ENCODE results near the gene RAD51B. TPM values are rescaled to one million over a fixed set of nuclear protein-coding genes. Genes with fewer than 3 reads are reported as not detected.

The RAD51B gene
- total and polyA plus RNA-seq, 4 experiments from 2014 or later = 22.0 to 35.7 (median 31.4) TPM

- no peak overlapping the region for H3K4me3 Mint-ChIP-seq
- peaks cover 0 to 4% (median 0%) of the 10 kb centered on the region in 4 donors for H3K4me1 Mint-ChIP-seq
- Histone ChIP-seq H3K4me3 (ENCODE audit: low read length in 2 of 2) (no peak overlapping the region), H3K4me1 (ENCODE audit: insufficient read depth, low read length) (no peaks in the 10 kb centered on the region), H3K9me3 (ENCODE audit: control insufficient read depth in 1 of 2, low read length in 2 of 2) (no peaks in the 10 kb centered on the region), H3K36me3 (ENCODE audit: insufficient read depth, low read length) (no peaks in the 10 kb centered on the region), H3K27me3 (ENCODE audit: insufficient read depth, low read length) (no peaks in the 10 kb centered on the region), H3K27ac (ENCODE audit: low read depth, low read length) (no peak overlapping the region)
- ChIA-PET CTCF (ENCODE audit: partially characterized antibody) (interaction anchor here (0.7 kb wide), 1 partner anchor 342 kb away, joined by 4 read pairs; no protein-coding TSS in a partner anchor), POLR2A (ENCODE audit: partially characterized antibody) (no interaction called here)
- intact Hi-C loops (cut with micrococcal nuclease) = no loop called here
- no peak for DNase-seq
- H3K27me3 Mint-ChIP-seq = no peaks in the 10 kb centered on the region
- H3K27ac Mint-ChIP-seq = no peak overlapping the region
- peaks cover 0 to 4% of the 10 kb centered on the region in 2 donors for H3K36me3 Mint-ChIP-seq
- no peaks in the 10 kb centered on the region for H3K9me3 Mint-ChIP-seq
These were observed 628.1 kb downstream of the RAD51B start for GRCh38 chr14:68447581-68448251.

- no peak overlapping the region for H3K4me3 ChIP-seq (ENCODE audit: low read length in 2 of 2)
- H3K36me3 ChIP-seq (ENCODE audit: insufficient read depth, low read length) = no peaks in the 10 kb centered on the region
- ChIA-PET CTCF (ENCODE audit: partially characterized antibody) (interaction anchor here (0.7 kb wide), 1 partner anchor 341 kb away, joined by 4 read pairs; no protein-coding TSS in a partner anchor), POLR2A (ENCODE audit: partially characterized antibody) (no interaction called here)
- no peak overlapping the region for H3K27ac ChIP-seq (ENCODE audit: low read depth, low read length)
- no peaks in the 10 kb centered on the region for H3K27me3 ChIP-seq (ENCODE audit: insufficient read depth, low read length)
- Mint-ChIP-seq H3K27me3 (no peaks in the 10 kb centered on the region), H3K36me3 (peaks cover 4 to 7% of the 10 kb centered on the region in 2 donors), H3K27ac (no peak overlapping the region), H3K9me3 (peaks cover 0 to 3% (median 0%) of the 10 kb centered on the region in 8 donors), H3K4me3 (no peak overlapping the region), H3K4me1 (peaks cover 0 to 4% (median 2%) of the 10 kb centered on the region in 4 donors)
- H3K9me3 ChIP-seq (ENCODE audit: control insufficient read depth in 1 of 2, low read length in 2 of 2) = no peaks in the 10 kb centered on the region
- no peak for DNase-seq
- intact Hi-C loops (cut with micrococcal nuclease) = no loop called here
- H3K4me1 ChIP-seq (ENCODE audit: insufficient read depth, low read length) = no peaks in the 10 kb centered on the region
These were observed 628.8 kb downstream of the RAD51B start for GRCh38 chr14:68448252-68448902.

GRCh38 chr14:68449561-68450181 is 630.1 kb downstream of the RAD51B start:
- ChIA-PET CTCF (ENCODE audit: partially characterized antibody) (interaction anchor here (0.6 to 0.7 kb wide), 2 partner anchors 422 to 484 kb away, joined by 3 read pairs; no protein-coding TSS in a partner anchor), POLR2A (ENCODE audit: partially characterized antibody) (no interaction called here)
- intact Hi-C loops (cut with micrococcal nuclease) = no loop called here
- no peaks in the 10 kb centered on the region for H3K9me3 ChIP-seq (ENCODE audit: control insufficient read depth in 1 of 2, low read length in 2 of 2)
- peaks cover 0 to 11% (median 2%) of the 10 kb centered on the region in 4 donors for H3K4me1 Mint-ChIP-seq
- no peaks in the 10 kb centered on the region for H3K27me3 Mint-ChIP-seq
- peak overlapping the region in 3 of 7 donors; percentile 4 to 60 (median 23) for H3K27ac Mint-ChIP-seq
- H3K4me1 ChIP-seq (ENCODE audit: insufficient read depth, low read length) = no peaks in the 10 kb centered on the region
- H3K27ac ChIP-seq (ENCODE audit: low read depth, low read length) = no peak overlapping the region
- H3K36me3 ChIP-seq (ENCODE audit: insufficient read depth, low read length) = no peaks in the 10 kb centered on the region
- peaks cover 2 to 10% (median 5%) of the 10 kb centered on the region in 8 donors for H3K9me3 Mint-ChIP-seq
- H3K36me3 Mint-ChIP-seq = peaks cover 6 to 7% of the 10 kb centered on the region in 2 donors
- no peaks in the 10 kb centered on the region for H3K27me3 ChIP-seq (ENCODE audit: insufficient read depth, low read length)
- no peak overlapping the region for H3K4me3 Mint-ChIP-seq
- no peak overlapping the region for H3K4me3 ChIP-seq (ENCODE audit: low read length in 2 of 2)
- DNase-seq = no peak

- no peaks in the 10 kb centered on the region for H3K27me3 Mint-ChIP-seq
- no peak overlapping the region for H3K27ac Mint-ChIP-seq
- peaks cover 0 to 11% (median 2%) of the 10 kb centered on the region in 4 donors for H3K4me1 Mint-ChIP-seq
- no peak overlapping the region for H3K4me3 Mint-ChIP-seq
- POLR2A ChIA-PET (ENCODE audit: partially characterized antibody) = no interaction called here
- Histone ChIP-seq H3K9me3 (ENCODE audit: control insufficient read depth in 1 of 2, low read length in 2 of 2) (no peaks in the 10 kb centered on the region), H3K27ac (ENCODE audit: low read depth, low read length) (no peak overlapping the region), H3K4me1 (ENCODE audit: insufficient read depth, low read length) (no peaks in the 10 kb centered on the region), H3K4me3 (ENCODE audit: low read length in 2 of 2) (no peak overlapping the region), H3K27me3 (ENCODE audit: insufficient read depth, low read length) (no peaks in the 10 kb centered on the region), H3K36me3 (ENCODE audit: insufficient read depth, low read length) (no peaks in the 10 kb centered on the region)
- peaks cover 6 to 7% of the 10 kb centered on the region in 2 donors for H3K36me3 Mint-ChIP-seq
- intact Hi-C loops (cut with micrococcal nuclease) = no loop called here
- CTCF ChIA-PET (ENCODE audit: partially characterized antibody) = interaction anchor here (1.3 kb wide), 1 partner anchor 11 kb away, joined by 3 read pairs; no protein-coding TSS in a partner anchor
- DNase-seq = no peak
- H3K9me3 Mint-ChIP-seq = peaks cover 2 to 17% (median 11%) of the 10 kb centered on the region in 8 donors
These were observed 631.0 kb downstream of the RAD51B start for GRCh38 chr14:68450391-68451120.

- POLR2A ChIA-PET (ENCODE audit: partially characterized antibody) = no interaction called here
These were observed 632.3 kb downstream of the RAD51B start for GRCh38 chr14:68451696-68452373.

GRCh38 chr14:68458253-68458652 is 638.7 kb downstream of the RAD51B start:
- Histone ChIP-seq H3K9me3 (ENCODE audit: control insufficient read depth in 1 of 2, low read length in 2 of 2) (no peaks in the 10 kb centered on the region), H3K27me3 (ENCODE audit: insufficient read depth, low read length) (no peaks in the 10 kb centered on the region), H3K4me3 (ENCODE audit: low read length in 2 of 2) (no peak overlapping the region), H3K36me3 (ENCODE audit: insufficient read depth, low read length) (no peaks in the 10 kb centered on the region), H3K27ac (ENCODE audit: low read depth, low read length) (no peak overlapping the region), H3K4me1 (ENCODE audit: insufficient read depth, low read length) (no peaks in the 10 kb centered on the region)
- Mint-ChIP-seq H3K36me3 (peaks cover under 1 to 3% of the 10 kb centered on the region in 2 donors), H3K4me1 (peaks cover 0 to 7% (median 2%) of the 10 kb centered on the region in 4 donors), H3K27ac (no peak overlapping the region), H3K27me3 (no peaks in the 10 kb centered on the region), H3K9me3 (peaks cover 0 to 21% (median 11%) of the 10 kb centered on the region in 8 donors), H3K4me3 (no peak overlapping the region)
- no peak for DNase-seq
- CTCF ChIA-PET (ENCODE audit: partially characterized antibody) = interaction anchor here (0.7 to 1.4 kb wide), 5 partner anchors 15 to 385 kb away, joined by 3 read pairs; no protein-coding TSS in a partner anchor
- POLR2A ChIA-PET (ENCODE audit: partially characterized antibody) = interaction anchor here (0.8 to 1.0 kb wide), 2 partner anchors 26 to 356 kb away, joined by 3 to 4 read pairs; no protein-coding TSS in a partner anchor
- intact Hi-C loops (cut with micrococcal nuclease) = no loop called here

More at GRCh38 chr14:68451696-68452373, 632.3 kb downstream of the RAD51B start:
- peak overlapping the region in 1 of 7 donors; percentile 6 for H3K27ac Mint-ChIP-seq
- no peaks in the 10 kb centered on the region for H3K27me3 ChIP-seq (ENCODE audit: insufficient read depth, low read length)
- H3K27ac ChIP-seq (ENCODE audit: low read depth, low read length) = no peak overlapping the region
- no peak overlapping the region for H3K4me3 ChIP-seq (ENCODE audit: low read length in 2 of 2)
- H3K9me3 ChIP-seq (ENCODE audit: control insufficient read depth in 1 of 2, low read length in 2 of 2) = no peaks in the 10 kb centered on the region
- no peaks in the 10 kb centered on the region for H3K4me1 ChIP-seq (ENCODE audit: insufficient read depth, low read length)
- H3K36me3 Mint-ChIP-seq = peaks cover 6 to 7% of the 10 kb centered on the region in 2 donors
- peaks cover 2 to 21% (median 11%) of the 10 kb centered on the region in 8 donors for H3K9me3 Mint-ChIP-seq
- no peaks in the 10 kb centered on the region for H3K36me3 ChIP-seq (ENCODE audit: insufficient read depth, low read length)
- H3K4me1 Mint-ChIP-seq = peaks cover 0 to 11% (median 3%) of the 10 kb centered on the region in 4 donors
- intact Hi-C loops (cut with micrococcal nuclease) = no loop called here
- CTCF ChIA-PET (ENCODE audit: partially characterized antibody) = interaction anchor here (0.6 to 1.3 kb wide), 2 partner anchors 10 to 29 kb away, joined by 3 read pairs; no protein-coding TSS in a partner anchor
- no peak overlapping the region for H3K4me3 Mint-ChIP-seq
- no peak for DNase-seq
- no peaks in the 10 kb centered on the region for H3K27me3 Mint-ChIP-seq

Measured in CD4-positive, alpha-beta memory T cell (primary cell).